ENCODE results near the gene PRSS48. TPM values are rescaled to one million over a fixed set of nuclear protein-coding genes. Genes with fewer than 3 reads are reported as not detected.

PRSS48 gene
- polyA plus RNA-seq, 1 donor from 2014 or later: not detected

DNA sequence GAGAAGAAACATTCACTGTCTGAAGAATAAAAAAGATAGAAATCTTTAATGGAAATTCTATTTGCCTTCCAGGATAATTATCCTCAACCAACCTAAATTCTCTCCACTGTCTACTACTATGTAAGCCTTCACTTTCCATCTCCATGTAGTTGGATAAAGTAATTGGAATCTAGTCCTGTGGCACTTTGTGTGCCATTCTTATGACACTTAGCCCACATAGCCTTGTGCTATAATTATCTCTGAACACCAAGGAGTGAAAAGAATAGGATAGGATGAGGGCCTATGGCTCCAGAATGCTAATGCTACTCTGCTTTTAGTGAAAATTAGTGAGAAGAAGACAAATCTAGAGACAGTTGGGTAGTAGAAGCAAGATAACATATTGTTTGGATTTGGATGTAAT, 20.2 kb downstream of the PRSS48 start:
- H3F3A ChIP-seq (ENCODE audit: insufficient read depth, low read length, poor library complexity, severe bottlenecking): no peaks in the 10 kb centered on the region
- no peaks in the 10 kb centered on the region for H3K27me3 ChIP-seq (ENCODE audit: insufficient read depth, low read depth, low read length)
- no peaks in the 10 kb centered on the region for H3K79me2 ChIP-seq (replicated peaks; ENCODE audit: insufficient read depth, low read length)
- no peak overlapping the region for H2AFZ ChIP-seq (ENCODE audit: low read depth, low read length)
- H4K20me1 ChIP-seq (ENCODE audit: insufficient read depth): no peaks in the 10 kb centered on the region
- TF ChIP-seq RAD21 (conservative IDR thresholded peaks at IDR 0.05) (no peak), TAF1 (IDR thresholded peaks at IDR 0.05; ENCODE audit: low read depth) (no peak), SMC3 (conservative IDR thresholded peaks at IDR 0.05; ENCODE audit: poor library complexity) (no peak), MXI1 (conservative IDR thresholded peaks at IDR 0.05; ENCODE audit: poor library complexity, severe bottlenecking) (no peak), EZH2 (IDR thresholded peaks at IDR 0.05; ENCODE audit: borderline replicate concordance, insufficient read depth, low read length, poor library complexity, severe bottlenecking) (no peak), POLR2AphosphoS5 (IDR thresholded peaks at IDR 0.05) (no peak), EP300 (conservative IDR thresholded peaks at IDR 0.05; ENCODE audit: poor library complexity, severe bottlenecking) (no peak)
- TF ChIP-seq, protein P1, sequence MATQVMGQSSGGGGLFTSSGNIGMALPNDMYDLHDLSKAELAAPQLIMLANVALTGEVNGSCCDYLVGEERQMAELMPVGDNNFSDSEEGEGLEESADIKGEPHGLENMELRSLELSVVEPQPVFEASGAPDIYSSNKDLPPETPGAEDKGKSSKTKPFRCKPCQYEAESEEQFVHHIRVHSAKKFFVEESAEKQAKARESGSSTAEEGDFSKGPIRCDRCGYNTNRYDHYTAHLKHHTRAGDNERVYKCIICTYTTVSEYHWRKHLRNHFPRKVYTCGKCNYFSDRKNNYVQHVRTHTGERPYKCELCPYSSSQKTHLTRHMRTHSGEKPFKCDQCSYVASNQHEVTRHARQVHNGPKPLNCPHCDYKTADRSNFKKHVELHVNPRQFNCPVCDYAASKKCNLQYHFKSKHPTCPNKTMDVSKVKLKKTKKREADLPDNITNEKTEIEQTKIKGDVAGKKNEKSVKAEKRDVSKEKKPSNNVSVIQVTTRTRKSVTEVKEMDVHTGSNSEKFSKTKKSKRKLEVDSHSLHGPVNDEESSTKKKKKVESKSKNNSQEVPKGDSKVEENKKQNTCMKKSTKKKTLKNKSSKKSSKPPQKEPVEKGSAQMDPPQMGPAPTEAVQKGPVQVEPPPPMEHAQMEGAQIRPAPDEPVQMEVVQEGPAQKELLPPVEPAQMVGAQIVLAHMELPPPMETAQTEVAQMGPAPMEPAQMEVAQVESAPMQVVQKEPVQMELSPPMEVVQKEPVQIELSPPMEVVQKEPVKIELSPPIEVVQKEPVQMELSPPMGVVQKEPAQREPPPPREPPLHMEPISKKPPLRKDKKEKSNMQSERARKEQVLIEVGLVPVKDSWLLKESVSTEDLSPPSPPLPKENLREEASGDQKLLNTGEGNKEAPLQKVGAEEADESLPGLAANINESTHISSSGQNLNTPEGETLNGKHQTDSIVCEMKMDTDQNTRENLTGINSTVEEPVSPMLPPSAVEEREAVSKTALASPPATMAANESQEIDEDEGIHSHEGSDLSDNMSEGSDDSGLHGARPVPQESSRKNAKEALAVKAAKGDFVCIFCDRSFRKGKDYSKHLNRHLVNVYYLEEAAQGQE (IDR thresholded peaks at IDR 0.05; ENCODE audit: borderline replicate concordance): no peak
- TF ChIP-seq, protein P2, sequence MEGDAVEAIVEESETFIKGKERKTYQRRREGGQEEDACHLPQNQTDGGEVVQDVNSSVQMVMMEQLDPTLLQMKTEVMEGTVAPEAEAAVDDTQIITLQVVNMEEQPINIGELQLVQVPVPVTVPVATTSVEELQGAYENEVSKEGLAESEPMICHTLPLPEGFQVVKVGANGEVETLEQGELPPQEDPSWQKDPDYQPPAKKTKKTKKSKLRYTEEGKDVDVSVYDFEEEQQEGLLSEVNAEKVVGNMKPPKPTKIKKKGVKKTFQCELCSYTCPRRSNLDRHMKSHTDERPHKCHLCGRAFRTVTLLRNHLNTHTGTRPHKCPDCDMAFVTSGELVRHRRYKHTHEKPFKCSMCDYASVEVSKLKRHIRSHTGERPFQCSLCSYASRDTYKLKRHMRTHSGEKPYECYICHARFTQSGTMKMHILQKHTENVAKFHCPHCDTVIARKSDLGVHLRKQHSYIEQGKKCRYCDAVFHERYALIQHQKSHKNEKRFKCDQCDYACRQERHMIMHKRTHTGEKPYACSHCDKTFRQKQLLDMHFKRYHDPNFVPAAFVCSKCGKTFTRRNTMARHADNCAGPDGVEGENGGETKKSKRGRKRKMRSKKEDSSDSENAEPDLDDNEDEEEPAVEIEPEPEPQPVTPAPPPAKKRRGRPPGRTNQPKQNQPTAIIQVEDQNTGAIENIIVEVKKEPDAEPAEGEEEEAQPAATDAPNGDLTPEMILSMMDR (IDR thresholded peaks at IDR 0.05; ENCODE audit: poor library complexity, severe bottlenecking): no peak
- no peak overlapping the region for H3K4me2 ChIP-seq (ENCODE audit: low read length)
- H3K4me3 ChIP-seq (ENCODE audit: low read length): no peak overlapping the region
- H3K36me3 ChIP-seq (ENCODE audit: insufficient read depth, low read length): no peaks in the 10 kb centered on the region
- no peaks in the 10 kb centered on the region for H3K9me2 ChIP-seq (ENCODE audit: insufficient read depth, low read length)
- H3K27ac ChIP-seq (ENCODE audit: low read length): no peak overlapping the region
- no peaks in the 10 kb centered on the region for H3K9me3 ChIP-seq (ENCODE audit: low read length)
- H3K9ac ChIP-seq (ENCODE audit: low read length): no peak overlapping the region

DNA sequence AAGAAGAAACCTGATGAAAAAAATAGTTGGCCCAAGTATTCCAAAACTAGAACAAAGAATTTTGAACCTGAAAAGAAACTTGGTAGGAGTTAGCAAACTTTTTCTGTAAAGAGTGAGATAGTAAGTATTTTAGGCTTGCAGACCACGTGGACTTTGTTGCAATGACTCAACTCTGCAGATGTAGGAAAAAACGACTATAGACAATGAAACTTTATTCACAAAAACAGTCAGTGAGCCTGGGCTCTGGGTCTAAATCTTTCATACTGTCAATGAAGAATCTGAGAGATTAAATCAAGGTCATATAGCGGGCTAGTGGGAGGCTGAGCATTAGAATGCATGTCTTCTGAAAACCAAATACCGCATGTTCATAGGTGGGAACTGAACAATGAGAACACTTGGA, 25.5 kb downstream of the PRSS48 start:
- no peak overlapping the region for H3K9ac ChIP-seq (ENCODE audit: low read length)
- TF ChIP-seq POLR2AphosphoS5 (IDR thresholded peaks at IDR 0.05) (no peak), MXI1 (conservative IDR thresholded peaks at IDR 0.05; ENCODE audit: poor library complexity, severe bottlenecking) (no peak), SMC3 (conservative IDR thresholded peaks at IDR 0.05; ENCODE audit: poor library complexity) (no peak), EZH2 (IDR thresholded peaks at IDR 0.05; ENCODE audit: borderline replicate concordance, insufficient read depth, low read length, poor library complexity, severe bottlenecking) (no peak), RAD21 (conservative IDR thresholded peaks at IDR 0.05) (no peak), EP300 (conservative IDR thresholded peaks at IDR 0.05; ENCODE audit: poor library complexity, severe bottlenecking) (no peak), TAF1 (IDR thresholded peaks at IDR 0.05; ENCODE audit: low read depth) (no peak)
- TF ChIP-seq, protein P1 (IDR thresholded peaks at IDR 0.05; ENCODE audit: borderline replicate concordance): no peak
- TF ChIP-seq, protein P2 (IDR thresholded peaks at IDR 0.05; ENCODE audit: poor library complexity, severe bottlenecking): no peak
- no peaks in the 10 kb centered on the region for H3K79me2 ChIP-seq (replicated peaks; ENCODE audit: insufficient read depth, low read length)
- H3K9me3 ChIP-seq (ENCODE audit: low read length): no peaks in the 10 kb centered on the region
- no peak overlapping the region for H2AFZ ChIP-seq (ENCODE audit: low read depth, low read length)
- H4K20me1 ChIP-seq (ENCODE audit: insufficient read depth): no peaks in the 10 kb centered on the region
- no peak overlapping the region for H3K27ac ChIP-seq (ENCODE audit: low read length)
- H3K4me3 ChIP-seq (ENCODE audit: low read length): no peak overlapping the region
- no peaks in the 10 kb centered on the region for H3K36me3 ChIP-seq (ENCODE audit: insufficient read depth, low read length)
- H3K4me2 ChIP-seq (ENCODE audit: low read length): no peak overlapping the region
- no peaks in the 10 kb centered on the region for H3K9me2 ChIP-seq (ENCODE audit: insufficient read depth, low read length)
- no peaks in the 10 kb centered on the region for H3F3A ChIP-seq (ENCODE audit: insufficient read depth, low read length, poor library complexity, severe bottlenecking)
- no peaks in the 10 kb centered on the region for H3K27me3 ChIP-seq (ENCODE audit: insufficient read depth, low read depth, low read length)

Measured in neural cell (in vitro differentiated cells).